Stimulated activated naive CD4-positive, alpha-beta T cell treated with Interleukin-2 at 50 U/mL for 16 hours (primary cell): ENCODE results near the gene NT5DC4.
"Not testable (repeated sequence)": the region's sequence is repeated elsewhere in the genome, so short reads cannot be mapped to it uniquely, and the experiment has no call there.

ENCODE experiments used
- DNase-seq: peaks from one replicate; lab custom pipeline; 2025; lab: John Stamatoyannopoulos, UW

The NT5DC4 gene

DNA sequence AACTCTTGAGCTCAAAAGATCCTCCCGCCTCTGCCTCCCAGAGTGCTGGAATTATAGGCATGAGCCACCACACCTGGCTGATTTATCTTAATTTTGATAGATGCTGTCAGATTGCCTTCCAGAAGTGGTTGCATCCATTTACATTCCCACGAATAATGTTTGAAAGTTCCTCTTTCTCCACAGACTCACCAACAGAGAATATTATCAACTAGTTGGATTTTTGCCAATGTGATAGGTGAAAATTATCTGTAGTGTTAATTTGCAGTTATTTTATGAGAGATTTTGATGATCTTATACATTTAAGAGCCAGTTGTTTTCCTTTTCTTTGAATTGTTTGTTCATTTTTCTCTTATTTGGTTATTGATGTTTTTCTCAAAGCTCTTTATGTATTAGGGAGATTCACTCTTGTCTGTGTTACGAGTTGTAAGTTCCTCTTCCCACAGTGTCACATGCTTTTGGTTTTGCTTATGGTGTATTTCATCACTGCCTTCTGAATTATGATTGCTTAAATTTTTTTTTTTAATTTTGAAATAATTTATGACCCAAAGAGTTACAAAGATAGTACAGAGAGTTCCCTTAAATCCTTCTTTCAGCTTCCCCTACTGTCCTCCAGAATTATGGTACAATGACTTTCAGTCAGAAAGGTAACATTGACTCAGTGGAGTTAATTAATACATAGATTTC, 20.7 kb upstream of the NT5DC4 start:
- DNase-seq = no peak

DNA sequence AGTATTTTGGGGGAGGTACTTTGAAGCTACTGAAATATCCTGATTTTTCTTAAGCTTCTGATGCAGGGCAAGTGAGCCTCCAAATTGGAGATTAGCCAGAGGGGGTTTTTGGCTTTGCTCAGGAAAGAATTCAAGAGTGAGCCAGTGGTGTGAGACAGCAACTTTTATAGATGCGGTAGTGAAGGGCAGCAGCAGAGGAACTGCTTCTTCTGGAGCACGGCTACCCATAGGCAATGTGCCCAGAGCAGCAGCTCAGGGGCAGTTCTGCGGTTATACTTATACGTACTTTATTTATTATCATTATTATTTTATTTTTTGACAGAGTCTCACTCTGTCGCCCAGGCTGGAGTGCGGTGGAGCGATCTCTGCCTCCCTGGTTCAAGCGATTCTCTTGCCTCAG, 19.8 kb upstream of the NT5DC4 start:
- DNase-seq = no peak

DNA sequence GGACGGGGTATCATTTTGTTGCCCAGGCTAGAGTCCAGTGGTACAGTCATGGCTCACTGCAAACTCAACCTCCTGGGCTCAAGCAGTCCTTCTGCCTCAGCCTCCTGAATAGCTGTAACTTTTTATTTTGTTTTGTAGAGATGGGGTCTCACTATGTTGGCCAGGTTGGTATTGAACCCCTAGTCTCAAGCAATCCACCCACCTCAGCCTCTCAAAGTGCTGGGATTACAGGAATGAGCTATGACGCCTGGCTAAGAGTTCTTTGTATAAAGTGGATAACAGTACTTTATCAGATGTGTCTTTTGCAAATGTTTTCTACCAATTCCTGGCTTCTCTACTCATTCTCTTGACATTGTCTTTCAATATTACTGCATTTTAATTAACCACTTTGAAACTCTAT, 17.1 kb upstream of the NT5DC4 start:
- no peak for DNase-seq

DNA sequence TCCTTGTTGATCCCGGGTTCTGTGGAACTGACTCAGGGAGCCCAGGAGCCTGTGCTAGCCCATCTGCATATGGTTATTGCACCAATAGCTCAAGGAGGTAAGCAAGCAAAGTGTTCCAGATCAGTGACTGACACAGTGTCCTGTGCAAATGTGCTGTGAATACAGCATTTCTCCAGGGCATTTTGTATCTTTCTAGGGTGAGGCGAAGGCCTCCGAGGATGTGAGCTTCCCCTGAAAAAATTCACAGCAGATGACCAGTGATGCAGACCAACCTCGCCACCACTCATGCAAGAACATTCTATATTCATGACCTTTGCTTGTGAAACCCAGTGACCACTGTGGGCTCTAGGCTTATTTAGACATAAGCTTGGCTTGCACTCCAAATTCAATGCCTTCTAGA, 15.2 kb upstream of the NT5DC4 start:
- no peak for DNase-seq

DNA sequence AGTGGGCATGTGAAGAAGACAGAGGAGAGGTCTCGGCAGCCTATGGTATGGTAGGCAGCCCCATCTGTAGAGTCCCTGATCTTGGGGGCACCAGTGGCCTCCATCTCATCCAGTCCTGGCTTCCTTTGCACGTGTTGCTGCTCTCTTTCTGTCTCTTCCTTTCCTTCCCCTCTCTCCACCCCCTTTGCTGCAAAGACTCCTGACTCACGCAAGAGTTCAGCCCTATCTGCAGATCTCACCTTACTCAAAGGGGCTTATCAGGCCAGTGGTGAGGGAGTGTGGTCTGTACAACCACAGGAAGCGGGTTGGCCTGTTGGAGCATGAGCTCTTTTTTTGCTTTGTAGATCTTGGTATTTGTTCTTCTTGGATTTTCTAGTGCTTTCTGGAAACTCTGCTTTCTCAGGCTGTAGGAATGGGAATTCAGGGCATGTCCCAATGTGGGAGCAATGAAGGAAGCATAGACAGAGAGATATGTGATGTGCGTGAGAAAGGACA, 14.6 kb upstream of the NT5DC4 start:
- peak; percentile 31 for DNase-seq

DNA sequence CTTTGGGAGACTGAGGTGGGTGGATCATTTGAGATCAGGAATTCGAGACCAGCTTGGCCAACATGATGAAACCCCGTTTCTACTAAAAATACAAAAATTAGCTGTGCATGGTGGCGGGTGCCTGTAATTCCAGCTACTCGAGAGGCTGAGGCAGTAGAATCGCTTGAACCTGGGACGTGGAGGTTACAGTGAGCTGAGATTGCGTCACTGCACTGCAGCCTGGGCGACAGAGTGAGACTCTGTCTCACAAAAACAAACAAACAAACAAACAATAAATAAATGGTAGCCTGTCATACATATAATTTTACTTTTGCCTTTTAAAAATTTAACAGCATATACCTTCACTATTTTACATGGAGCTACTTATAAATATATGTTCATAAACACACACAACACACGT, 13.9 kb upstream of the NT5DC4 start:
- not testable (repeated sequence) for DNase-seq

DNA sequence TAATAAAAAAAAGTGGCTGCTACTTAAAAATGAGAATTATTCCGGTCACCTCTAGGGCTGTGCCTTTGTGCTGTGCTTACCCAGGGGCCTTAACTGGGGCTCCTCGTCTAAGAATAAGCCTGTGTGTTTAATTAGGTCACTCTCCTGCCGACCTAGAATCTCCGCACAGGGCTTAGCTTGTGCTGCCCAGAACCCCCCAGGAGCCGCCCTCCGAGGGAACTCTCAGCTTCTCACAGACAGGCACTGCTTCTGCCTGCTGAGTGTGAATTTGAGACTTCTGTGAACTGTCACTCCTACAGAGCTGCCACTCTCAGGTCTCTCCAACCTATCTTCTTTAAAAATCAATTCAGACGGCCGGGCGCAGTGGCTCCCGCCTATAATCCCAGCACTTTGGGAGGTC, 11.9 kb upstream of the NT5DC4 start:
- no peak for DNase-seq

DNA sequence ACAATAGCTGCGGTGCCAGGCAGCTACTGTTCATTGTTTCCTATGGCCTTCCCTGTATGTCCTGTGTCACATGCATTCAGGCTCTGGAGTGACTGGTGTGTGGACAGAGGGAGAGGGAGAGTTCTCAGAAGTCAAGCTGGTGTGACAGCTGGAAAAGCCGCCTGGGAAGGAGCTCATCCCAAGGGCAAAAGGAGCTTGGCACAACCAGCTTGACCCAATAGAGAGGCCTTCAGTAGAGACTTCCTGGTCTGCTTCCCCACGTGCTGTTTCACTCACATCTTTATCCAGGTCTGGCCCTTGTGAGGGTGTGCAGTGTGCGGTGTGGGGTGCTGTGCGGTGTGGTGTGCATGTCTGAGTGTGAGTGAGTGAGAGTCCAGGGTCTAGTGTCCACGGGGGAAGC, 11.1 kb upstream of the NT5DC4 start:
- no peak for DNase-seq

DNA sequence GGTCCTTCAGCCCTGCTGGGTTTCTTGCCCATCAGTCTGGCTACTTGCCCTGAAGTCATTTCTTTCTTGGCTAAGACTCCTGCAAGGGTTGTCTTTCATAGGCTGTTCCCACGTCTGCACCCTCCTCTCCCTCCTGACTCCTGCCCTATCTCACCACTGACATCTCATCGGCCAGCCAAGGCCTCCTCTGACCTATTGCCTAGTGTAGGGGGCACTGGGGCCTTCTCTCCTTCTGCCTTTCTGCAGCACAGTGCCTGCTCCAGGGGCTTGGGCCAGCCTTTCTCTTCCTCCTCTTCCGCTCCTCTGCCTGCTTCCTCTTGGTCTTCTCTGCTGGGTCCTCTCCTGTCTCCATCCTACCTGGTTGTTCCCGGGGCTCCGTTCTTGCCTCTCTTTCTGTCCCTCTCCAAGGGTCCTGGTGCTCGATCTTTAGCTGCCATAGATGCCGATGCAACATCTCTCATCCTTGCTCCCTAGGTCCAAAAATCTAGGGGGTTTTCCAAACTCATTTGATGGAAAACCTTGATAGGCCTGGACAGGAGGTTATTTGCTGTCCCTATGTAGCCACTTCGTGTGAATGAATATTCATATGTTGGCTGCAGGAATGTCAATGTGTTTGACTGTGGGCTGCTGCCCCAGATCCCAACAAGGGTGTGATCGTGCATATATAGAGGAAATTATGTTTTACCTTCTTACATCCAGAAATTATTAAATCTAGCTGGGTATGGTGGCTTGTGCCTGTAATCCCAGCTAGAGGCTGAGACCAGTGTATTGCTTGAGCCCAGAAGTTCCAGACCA, 9.7 kb upstream of the NT5DC4 start:
- no peak for DNase-seq

DNA sequence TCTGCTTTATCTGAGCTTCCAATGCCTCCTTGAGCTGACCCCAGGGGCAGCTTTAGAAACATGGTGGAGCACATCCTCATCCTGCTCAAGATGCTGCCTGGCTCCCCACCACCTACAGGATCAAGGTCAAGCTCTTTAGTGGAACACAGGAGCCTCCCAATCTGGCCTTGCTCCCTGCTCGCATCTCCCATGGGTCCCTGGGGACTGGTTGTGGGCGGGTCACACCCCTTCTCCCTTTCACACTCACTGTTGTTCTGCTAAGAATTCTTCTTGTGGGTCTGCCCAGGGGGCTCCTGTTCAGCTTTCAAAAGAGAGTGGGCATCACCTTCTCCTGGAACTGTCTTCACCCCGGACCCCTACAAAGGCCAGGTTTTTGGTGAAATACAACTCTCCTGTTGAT, 8.4 kb upstream of the NT5DC4 start:
- no peak for DNase-seq

DNA sequence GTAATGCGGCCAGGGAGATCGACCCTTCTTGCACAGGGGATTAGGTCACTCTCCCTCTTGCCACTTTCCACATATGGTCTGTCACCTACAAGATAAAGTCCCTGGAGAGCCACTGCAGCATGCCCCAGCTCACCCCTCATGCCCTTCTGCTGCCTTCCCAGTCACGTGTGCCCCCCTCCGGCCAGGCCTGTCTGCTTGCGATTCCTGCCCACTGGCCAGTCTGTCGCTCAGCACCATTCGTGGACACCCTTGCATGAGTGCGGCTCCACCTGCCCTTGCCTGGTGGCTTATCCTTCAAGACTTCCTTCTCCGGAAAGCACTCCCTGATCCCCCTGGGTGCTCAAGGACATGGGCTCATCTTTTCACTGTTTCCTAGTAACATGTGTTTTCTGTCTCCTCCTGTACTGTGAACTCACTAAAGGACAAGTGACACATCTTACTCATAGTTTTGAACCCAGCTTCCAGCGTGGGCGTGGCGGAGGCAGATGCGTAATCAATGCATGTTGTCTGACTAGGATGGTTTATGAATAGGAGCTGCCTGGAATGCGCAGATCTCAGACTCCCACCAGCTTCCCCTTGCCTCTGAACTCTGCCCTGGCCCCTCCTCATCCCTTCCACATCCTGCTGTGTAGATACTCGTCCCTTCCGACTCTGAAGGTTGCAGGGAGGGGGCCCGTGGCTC, 7.8 kb upstream of the NT5DC4 start:
- DNase-seq = peak; percentile 54

DNA sequence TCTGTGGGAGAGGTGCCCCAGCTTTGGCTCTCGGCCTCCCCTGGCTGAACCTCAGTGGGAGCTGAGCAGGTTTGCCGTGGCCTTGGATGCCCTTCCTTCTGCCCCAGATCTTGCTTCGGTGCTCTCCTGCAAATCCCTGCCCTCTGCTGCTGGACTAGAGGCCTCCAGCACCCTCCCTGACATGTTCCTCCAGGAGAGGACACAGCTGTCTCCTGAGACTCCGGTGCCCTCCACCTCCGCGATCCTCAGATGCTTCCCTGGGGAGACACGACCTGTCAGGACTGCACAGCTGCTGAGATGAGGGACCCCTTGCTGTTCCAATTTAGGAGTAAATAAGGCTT, 7.3 kb upstream of the NT5DC4 start:
- DNase-seq = no peak

DNA sequence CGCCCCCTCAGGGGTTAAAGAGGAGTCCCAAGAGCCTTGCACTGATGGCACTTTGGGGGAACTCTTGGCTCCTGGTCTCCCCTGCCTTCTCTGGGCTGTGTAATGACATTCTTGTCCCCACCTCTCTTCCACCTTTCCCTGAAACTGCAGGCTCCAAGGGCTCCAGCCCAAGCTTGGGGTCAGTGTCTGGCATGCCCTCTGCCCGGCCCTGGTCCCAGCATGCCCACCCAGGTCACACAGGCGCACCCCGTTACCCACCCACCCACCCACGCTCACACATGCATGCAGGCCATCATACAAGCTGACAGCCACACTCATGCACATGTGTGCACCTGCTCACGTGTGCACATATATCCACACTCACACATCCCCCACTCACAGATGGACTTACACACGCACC, 6.9 kb upstream of the NT5DC4 start:
- no peak for DNase-seq

DNA sequence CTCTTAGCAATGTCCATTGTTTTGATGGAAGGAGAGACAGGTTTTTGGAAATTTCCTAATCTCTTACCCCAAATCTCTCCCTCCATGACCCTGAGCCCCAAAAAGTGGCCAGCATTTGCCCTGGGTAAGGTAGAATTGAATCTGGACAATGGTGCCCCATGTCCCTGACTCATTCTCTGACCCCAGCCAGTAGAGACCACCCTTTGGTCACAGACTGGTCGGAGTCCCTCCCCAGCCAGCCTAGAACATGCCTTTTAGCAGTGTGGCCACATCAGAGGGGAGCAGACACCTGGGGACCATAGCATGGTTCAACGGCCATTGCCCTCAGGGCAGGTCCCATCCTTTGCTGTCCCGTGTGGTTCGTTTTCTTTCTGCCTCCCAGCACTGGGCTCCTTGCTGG, 6.5 kb upstream of the NT5DC4 start:
- DNase-seq = no peak

DNA sequence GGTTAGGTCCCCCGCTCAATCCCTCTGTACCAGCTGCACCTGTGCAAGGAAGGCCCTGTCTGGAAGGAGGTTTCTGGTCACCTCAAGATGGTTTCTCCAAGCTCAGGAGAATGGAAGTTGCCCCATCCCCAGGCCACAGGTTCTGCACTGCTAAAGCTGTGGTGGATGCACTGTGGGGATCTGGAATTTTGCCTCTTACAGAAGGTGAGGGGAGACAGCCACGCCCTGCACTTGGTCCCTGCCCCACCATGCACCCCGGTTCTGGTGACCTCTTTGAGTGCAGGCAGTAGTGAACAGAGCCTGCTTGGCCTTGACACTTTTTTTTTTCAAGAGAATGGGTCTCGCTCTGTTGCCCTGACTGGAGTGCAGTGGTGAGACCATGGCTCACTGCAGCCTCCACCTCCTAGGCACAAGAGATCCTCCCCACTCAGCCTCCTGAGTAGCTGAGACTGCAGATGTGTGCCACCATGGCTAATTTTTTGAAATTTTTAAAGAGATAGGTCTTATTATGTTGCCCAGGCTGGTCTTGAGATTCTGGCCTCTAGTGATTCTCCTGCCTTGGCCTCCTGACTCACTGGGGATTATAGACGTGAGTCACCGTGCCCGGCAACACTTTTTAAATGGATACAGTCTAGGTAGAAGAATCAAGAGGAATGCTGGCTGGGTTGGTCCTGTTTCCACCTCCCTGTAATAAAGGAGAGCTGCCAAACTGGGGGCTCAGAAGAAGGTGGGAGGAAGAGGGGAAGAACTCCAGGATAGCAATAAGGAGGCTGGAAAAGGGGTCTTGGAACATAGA, 5.8 kb upstream of the NT5DC4 start:
- DNase-seq = no peak

DNA sequence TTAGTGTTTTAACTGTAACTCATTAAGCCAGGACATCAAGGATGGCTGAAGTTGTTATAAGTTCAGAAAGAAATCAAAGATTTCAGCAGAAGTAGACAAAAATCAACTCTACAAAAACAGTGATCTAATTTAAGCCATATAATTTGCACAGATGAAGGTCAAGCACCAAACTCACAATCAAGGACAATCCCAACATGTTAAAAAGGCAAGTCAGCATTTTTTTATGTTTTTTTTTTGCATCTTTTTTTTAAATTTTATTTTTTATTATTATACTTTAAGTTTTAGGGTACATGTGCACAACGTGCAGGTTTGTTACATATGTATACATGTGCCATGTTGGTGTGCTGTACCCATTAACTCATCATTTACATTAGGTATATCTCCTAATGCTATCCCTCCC, 4.7 kb upstream of the NT5DC4 start:
- DNase-seq = not testable (repeated sequence)

DNA sequence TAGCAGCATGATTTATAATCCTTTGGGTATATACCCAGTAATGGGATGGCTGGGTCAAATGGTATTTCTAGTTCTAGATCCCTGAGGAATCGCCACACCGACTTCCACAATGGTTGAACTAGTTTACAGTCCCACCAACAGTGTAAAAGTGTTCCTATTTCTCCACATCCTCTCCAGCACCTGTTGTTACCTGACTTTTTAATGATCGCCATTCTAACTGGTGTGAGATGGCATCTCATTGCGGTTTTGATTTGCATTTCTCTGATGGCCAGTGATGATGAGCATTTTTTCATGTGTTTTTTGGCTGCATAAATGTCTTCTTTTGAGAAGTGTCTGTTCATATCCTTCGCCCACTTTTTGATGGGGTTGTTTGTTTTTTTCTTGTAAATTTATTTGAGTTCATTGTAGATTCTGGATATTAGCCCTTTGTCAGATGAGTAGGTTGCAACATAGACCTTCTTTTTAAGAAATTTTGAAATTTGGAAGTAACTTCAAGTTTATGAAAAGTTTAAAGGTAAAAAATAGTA, 3.9 kb upstream of the NT5DC4 start:
- DNase-seq = not testable (repeated sequence)

DNA sequence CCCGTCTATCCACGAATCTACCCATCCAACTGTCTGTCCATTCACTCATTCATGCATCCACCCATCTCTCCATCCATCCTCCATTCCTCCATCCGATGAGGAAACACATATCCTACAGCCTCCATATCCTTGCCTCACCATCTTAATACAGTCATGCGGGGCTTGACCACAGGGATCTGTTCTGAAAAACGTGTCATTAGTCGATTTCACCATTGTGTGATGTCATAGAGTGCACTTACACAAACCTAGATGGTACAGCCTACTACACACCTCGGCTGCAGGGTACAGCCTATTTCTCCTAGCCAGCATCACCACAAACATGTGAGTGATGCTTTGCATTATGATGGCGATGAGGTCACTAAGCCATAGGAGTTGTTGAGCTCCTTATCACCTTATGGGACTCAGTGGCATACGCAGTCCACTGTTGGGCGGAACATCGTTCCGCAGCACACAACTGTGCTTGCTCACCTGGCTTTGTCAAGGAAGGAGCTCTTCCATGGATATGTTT, 1.9 kb upstream of the NT5DC4 start:
- DNase-seq = no peak

DNA sequence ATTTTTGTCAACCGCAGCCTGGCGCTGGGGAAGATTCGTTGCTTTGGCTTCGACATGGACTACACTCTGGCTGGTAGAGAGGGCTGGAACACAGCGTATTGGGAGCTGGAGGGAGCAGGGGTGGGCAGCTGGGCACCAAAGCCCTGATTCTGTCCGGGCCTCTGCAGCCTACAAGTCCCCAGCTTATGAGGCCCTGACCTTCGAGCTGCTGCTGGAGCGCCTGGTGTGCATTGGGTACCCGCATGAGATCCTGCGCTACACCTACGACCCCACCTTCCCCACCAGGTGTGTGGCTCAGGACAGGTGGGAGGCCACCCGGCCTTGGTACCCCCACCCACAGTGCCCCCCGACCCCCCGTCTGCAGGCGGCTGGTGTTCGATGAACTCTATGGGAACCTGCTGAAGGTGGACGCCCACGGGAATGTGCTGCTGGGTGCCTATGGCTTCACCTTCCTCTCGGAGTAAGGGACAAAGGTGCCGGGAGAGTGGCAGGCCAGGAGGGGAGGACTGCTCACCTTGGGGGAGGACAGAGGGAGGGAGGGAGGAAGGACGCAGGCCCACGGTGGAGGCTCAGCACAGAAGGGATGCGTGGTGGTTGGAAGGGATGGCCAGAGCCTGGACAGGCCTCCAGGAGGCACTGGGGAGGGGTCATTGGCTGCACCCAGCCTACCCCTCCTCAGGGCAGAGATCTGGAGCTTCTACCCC, 1.2 kb downstream of the NT5DC4 start:
- DNase-seq = no peak

DNA sequence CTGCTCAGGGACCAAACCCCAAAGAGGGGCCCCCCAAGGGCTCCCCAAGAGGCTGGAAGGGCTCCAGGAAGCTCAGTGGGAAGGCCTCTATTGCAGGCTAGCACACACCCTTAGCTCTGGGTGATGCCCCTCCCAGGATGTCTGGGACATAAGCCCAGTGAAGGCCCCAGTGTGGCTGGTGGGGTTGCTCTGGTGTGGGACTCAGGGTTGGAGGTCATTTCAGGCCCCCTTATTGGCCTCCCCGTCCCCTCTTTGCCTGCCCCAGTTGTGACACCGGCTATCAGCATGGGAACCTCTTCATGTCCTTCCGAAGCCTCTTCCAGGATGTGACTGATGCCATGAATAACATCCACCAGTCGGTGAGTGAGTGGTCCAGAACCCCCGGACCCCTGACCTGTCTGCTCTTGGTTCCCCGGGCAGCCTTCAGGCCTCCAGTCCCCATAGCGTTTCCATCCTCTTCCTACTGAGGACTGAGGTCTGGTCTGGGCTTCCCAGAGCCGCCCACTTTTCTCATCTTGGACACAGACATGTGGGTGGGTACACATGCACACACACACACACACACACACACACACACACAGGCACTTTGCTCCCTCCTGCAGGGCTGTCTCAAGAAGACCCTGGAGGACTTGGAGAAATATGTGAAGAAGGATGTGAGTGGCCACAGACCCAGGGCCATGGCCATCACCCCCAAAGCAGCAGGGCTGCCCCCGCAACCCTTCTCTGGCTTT, 2.2 kb downstream of the NT5DC4 start:
- DNase-seq = no peak

DNA sequence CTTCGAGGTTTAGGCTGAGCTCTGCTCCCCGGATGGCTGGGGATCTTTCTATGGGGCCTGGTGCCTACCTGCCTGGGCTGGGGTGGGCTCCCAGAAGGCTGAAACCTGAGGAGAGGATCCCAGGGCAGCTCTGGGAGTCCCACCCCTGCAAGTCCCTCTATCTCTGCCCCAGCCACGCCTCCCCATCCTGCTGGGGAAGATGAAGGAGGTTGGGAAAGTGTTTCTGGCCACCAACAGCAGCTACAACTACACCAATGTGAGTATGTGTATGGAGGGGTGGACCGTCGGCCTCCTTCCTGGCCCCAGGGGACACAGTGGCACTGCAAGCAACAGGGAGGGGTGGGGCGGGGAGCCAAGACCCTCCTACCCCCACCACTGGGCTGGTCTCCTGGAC, 2.7 kb downstream of the NT5DC4 start:
- DNase-seq = no peak
